GM12873 (cell line): ENCODE results near the gene CTNND2.

Source experiments
- TF ChIP-seq, protein P1 (sequence below): IDR thresholded peaks from 2 replicates; pipeline ENCODE4 v1.5.1; 2012; ENCODE audit warnings: low read depth, mild to moderate bottlenecking, moderate library complexity, low read length, control low read depth; ENCODE audit not compliant: insufficient read depth; ENCODE audit errors: missing control alignments

Gene CTNND2

DNA sequence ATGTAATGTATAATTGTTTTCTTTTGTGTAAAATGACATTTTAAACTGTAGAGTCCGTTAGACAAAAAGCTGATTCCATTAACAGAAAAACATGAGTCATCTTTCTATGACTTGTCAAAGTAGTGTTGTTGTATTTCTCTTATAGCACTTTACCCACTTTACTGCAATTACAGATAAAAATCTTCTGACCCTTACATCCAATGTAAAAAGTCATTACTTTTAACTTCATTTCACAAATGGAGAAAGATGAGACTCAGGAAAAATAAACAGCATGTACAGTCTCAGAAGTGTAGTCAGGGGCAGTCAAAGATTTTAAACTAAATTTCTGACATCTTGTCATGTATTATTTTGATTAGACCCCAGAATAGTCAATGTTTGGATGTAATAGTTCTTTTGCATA is 146.6 kb downstream of the CTNND2 start:
- TF ChIP-seq, protein P1, sequence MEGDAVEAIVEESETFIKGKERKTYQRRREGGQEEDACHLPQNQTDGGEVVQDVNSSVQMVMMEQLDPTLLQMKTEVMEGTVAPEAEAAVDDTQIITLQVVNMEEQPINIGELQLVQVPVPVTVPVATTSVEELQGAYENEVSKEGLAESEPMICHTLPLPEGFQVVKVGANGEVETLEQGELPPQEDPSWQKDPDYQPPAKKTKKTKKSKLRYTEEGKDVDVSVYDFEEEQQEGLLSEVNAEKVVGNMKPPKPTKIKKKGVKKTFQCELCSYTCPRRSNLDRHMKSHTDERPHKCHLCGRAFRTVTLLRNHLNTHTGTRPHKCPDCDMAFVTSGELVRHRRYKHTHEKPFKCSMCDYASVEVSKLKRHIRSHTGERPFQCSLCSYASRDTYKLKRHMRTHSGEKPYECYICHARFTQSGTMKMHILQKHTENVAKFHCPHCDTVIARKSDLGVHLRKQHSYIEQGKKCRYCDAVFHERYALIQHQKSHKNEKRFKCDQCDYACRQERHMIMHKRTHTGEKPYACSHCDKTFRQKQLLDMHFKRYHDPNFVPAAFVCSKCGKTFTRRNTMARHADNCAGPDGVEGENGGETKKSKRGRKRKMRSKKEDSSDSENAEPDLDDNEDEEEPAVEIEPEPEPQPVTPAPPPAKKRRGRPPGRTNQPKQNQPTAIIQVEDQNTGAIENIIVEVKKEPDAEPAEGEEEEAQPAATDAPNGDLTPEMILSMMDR, result no peak

DNA sequence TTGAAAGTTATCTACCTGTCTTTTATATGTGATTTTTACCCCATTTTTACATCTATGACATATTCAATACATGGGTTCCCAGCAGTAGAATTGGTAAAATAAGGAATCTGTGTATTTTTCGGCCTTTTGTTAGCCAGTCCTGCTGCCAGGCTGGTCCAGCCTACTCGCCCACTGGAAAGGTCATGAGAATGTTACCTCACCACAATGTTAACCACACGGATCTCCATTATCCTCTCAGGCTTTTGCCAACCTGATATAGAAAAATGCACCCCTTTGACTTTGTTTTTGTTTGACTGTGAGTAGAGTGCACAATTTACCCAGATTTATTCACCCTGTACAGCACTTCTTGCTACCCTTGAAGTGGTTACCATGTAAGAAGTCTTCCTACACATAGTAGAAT is 167.2 kb downstream of the CTNND2 start:
- TF ChIP-seq, protein P1, result no peak

DNA sequence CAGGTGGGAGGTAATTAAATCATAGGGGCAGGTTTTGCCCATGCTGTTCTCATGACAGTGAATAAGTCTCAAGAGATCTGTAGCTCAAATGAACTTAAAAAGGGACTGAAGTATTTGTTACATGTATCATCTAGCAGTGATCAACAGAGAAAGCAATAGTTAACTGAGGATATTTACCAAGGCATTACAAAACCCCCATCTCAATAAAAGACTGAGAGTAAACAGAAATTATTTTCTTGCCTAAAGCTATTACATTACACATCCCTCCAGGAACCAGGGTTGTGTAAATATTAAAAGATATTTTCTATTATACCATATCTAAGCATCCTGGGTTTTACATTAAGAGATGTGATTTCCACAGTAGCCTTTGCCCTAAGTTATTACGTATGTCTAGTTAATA is 169.9 kb downstream of the CTNND2 start:
- TF ChIP-seq, protein P1, result no peak

DNA sequence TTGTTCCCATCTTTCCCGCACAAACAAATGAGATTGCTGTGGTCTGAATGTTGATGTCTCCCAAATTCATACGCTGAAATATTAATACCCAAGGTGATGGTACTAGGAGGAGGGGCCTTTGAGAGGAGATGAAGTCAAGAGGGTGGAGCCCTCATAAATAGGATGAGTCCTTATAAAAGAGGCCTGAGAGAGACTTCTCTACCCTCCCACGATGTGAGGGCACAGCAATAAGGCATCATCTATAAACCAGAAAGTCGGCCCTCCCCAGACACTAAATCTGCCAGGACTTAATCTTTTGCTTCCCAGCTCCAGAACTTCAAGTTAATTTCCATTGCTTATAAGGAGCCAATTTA is 170.4 kb downstream of the CTNND2 start:
- TF ChIP-seq, protein P1, result no peak

DNA sequence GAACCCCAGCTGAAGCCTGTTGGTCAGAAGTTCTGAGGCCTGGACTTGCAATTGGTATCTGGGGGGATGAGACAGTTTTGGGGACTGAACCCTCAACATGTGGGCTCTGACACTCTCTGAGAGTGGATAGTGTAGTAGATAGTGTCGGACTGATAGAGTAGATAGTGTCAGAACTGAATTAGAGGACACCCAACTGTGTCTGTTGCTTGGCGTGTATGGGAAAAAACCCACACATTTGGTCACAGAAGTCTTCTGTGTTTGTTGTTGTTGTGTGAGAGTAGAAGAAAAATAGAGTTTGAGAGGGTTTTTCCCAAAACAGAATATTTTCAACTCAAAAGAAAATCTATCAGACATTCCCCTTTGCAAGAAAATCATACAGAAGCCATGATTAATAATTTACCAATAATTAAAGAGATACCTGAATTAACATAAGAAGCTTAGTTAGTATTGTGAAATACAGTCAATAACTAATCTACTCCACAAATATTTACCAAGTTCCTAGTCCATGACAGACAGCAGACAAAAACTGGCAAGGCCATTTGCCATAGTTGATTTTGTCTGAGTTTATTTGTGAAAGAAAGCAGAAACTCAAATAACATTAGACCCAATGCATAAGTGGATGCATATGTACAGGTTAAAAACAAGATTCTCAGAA is 170.9 kb downstream of the CTNND2 start:
- TF ChIP-seq, protein P1, result no peak

DNA sequence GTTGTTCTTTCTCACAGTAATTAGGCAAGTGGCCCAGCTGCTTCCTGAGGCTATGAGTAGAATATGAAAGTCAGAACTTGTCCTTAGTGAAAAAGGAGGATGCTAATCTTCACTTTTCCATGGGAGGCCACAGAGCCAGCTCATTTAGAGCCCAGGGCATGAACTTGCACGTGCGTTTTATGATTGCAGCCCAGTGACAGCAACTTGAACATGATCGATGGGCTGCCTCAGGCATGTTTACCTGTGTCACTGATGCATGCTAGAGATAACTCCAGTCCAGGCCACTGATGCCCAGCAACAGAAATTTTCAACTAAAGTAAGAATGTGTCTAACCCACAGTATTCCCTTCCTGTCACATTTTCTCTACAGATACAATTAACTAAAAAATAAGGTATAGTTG is 179.3 kb downstream of the CTNND2 start:
- TF ChIP-seq, protein P1, result no peak

DNA sequence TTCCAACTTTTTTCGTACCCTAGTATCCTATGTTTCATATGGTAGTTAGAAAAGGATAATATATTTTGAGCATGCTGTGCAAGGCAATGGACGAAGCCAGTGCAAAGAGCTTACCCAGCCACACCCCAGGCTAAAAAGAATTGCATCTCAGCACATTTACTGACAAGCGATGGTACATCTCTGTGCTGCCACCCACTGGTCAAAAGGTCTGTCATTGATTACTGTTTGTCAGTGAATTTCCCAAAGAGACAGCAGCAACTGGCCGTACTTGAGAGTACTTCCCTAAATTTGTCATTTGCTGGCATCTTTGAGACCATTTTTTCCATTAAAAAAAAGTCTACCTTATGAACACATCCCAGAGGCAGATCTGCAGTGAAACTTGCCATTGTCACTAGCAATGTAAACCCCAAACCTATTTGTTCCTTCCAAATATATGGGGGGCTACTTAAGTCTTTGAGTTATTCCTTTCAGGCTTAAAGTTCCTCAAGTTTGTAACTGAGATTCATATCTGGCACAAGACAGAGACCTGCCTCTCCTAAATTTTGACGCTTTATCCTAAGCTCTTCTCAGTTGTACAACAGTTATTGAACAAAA is 184.3 kb downstream of the CTNND2 start:
- TF ChIP-seq, protein P1, result peak; percentile 63
